A549 (cell line): ENCODE measurements around the gene SPTBN4. TPM values are rescaled to one million over a fixed set of nuclear protein-coding genes. Genes with fewer than 3 reads are reported as not detected.

Source experiments
- ATAC-seq, 2 experiments: fragments of 200-7000 bp in 1 of 2; fragments of >200 bp in 1 of 2; cut with Nextera tagmentation in 1 of 2; cut with Tn5 transposase in 1 of 2; 3 replicates each; pipeline versions ENCODE4 v1.8.0 to v1.9.1; 2018 to 2020; ENCODE audit warnings: mild to moderate bottlenecking in 1 of 2, moderate library complexity in 1 of 2
- CTCF ChIA-PET: fragments of 300-600 bp; sonication (Branson Sonifier 250); formaldehyde crosslinking; extraction: SDS; loops from one replicate; lab custom pipeline; 2021; ENCODE audit warnings: antibody characterized with exemption, inconsistent platforms; lab: Yijun Ruan, JAX
- POLR2A ChIA-PET: fragments of 350-600 bp; formaldehyde crosslinking; extraction: SDS; loops from one replicate; lab custom pipeline; 2021; ENCODE audit warnings: antibody characterized with exemption, inconsistent platforms; lab: Yijun Ruan, JAX
- DNase-seq, 2 experiments: peaks; one replicate each; pipeline versions ENCODE4 v3.0.0 to v3.0.0-alpha.2; 2011 to 2016; ENCODE audit warnings: low read depth in 1 of 2, low spot score in 1 of 2
- FAIRE-seq: peaks from 2 replicates; lab custom pipeline; 2011; peaks lifted over from hg19 to GRCh38; lab: Jason Lieb, UNC
- H3K27ac ChIP-seq, 2 experiments: fragments of >200 bp; sonication (Bioruptor Twin); formaldehyde crosslinking; 3 replicates each; pipeline ENCODE4 v1.5.1; 2016 to 2017
- H3K4me1 ChIP-seq: fragments of >200 bp; sonication (Bioruptor Twin); formaldehyde crosslinking; 3 replicates; pipeline ENCODE4 v1.6.1; 2016
- H3K4me2 ChIP-seq: fragments of >200 bp; sonication (Bioruptor Twin); formaldehyde crosslinking; 3 replicates; pipeline ENCODE4 v1.6.1; 2016
- H3K4me3 ChIP-seq: fragments of >200 bp; sonication (Bioruptor Twin); formaldehyde crosslinking; 3 replicates; pipeline ENCODE4 v1.5.1; 2016
- H3K9me3 ChIP-seq: fragments of >200 bp; sonication (Bioruptor Twin); formaldehyde crosslinking; 3 replicates; pipeline ENCODE4 v1.6.1; 2016
- CBX8 ChIP-seq: fragments of 200-600 bp; sonication (generic); IDR thresholded peaks from 2 replicates; pipeline ENCODE4 v1.6.1; 2016
- CEBPB ChIP-seq, 2 experiments: fragments of >200 bp in 1 of 2; sonication (Bioruptor Twin) in 1 of 2; formaldehyde crosslinking in 1 of 2; IDR thresholded peaks; 2 replicates each; pipeline ENCODE4 v1.6.1; 2012 to 2016
- EHF ChIP-seq: fragments of 250-450 bp; sonication (Bioruptor Pico); IDR thresholded peaks from 2 replicates; pipeline ENCODE4 v1.5.0; 2020; ENCODE audit warnings: mild to moderate bottlenecking
- EHMT2 ChIP-seq: fragments of 200-600 bp; sonication (generic); IDR thresholded peaks from 2 replicates; pipeline ENCODE4 v1.6.1; 2016; ENCODE audit warnings: antibody characterized with exemption, low read depth, mild to moderate bottlenecking, moderate library complexity
- EP300 ChIP-seq, 2 experiments: fragments of >200 bp; sonication (Bioruptor Twin); formaldehyde crosslinking; IDR thresholded peaks; 2 replicates in 1 of 2; 3 replicates in 1 of 2; pipeline ENCODE4 v1.6.1; 2016 to 2017
- GATA3 ChIP-seq: IDR thresholded peaks from 2 replicates; pipeline ENCODE4 v1.6.1; 2012; ENCODE audit warnings: borderline replicate concordance
- HOXA7 ChIP-seq: fragments of 250-450 bp; sonication (Bioruptor Pico); IDR thresholded peaks from 2 replicates; pipeline ENCODE4 v1.5.0; 2020; ENCODE audit warnings: mild to moderate bottlenecking, moderate library complexity
- JUNB ChIP-seq: fragments of >200 bp; sonication (Bioruptor Twin); formaldehyde crosslinking; IDR thresholded peaks from 2 replicates; pipeline ENCODE4 v1.6.1; 2016
- KDM1A ChIP-seq: fragments of 200-600 bp; sonication (generic); IDR thresholded peaks from 2 replicates; pipeline ENCODE4 v1.6.1; 2016; ENCODE audit warnings: low read depth, mild to moderate bottlenecking
- KDM5A ChIP-seq: fragments of 200-600 bp; sonication (generic); IDR thresholded peaks from 2 replicates; pipeline ENCODE4 v1.6.1; 2016; ENCODE audit warnings: antibody characterized with exemption, mild to moderate bottlenecking
- PBX3 ChIP-seq: IDR thresholded peaks from 2 replicates; pipeline ENCODE4 v1.6.1; 2012
- POLR2A ChIP-seq: IDR thresholded peaks from 2 replicates; pipeline ENCODE4 v1.6.1; 2012; ENCODE audit warnings: mild to moderate bottlenecking, low read length
- RFX5 ChIP-seq: fragments of 450-650 bp; IDR thresholded peaks from 2 replicates; pipeline ENCODE4 v1.7.1; 2014; ENCODE audit warnings: antibody characterized with exemption, mild to moderate bottlenecking, moderate library complexity
- RNF2 ChIP-seq: fragments of 200-600 bp; sonication (generic); IDR thresholded peaks from 2 replicates; pipeline ENCODE4 v1.6.1; 2016; ENCODE audit warnings: low read depth, mild to moderate bottlenecking, antibody characterized with exemption, moderate library complexity, borderline replicate concordance
- SREBF2 ChIP-seq: fragments of 450-650 bp; IDR thresholded peaks from 2 replicates; pipeline ENCODE4 v1.6.1; 2014; ENCODE audit warnings: mild to moderate bottlenecking, moderate library complexity
- TP53 ChIP-seq: fragments of 250-450 bp; sonication (Bioruptor Pico); IDR thresholded peaks from 2 replicates; pipeline ENCODE4 v1.5.0; 2021; ENCODE audit warnings: mild to moderate bottlenecking, moderate library complexity
- ZNF302 ChIP-seq: fragments of 250-450 bp; sonication (Bioruptor Pico); IDR thresholded peaks from 2 replicates; pipeline ENCODE4 v1.9.0; 2021; ENCODE audit warnings: inconsistent platforms, mild to moderate bottlenecking, moderate library complexity
- WGBS: methylation state at CpG from one replicate; pipeline ENCODE4 v1.1.6; 2017; ENCODE audit errors: missing lambda C conversion rate; 5-methylcytosine and 5-hydroxymethylcytosine counted together
- polyA plus RNA-seq, 4 experiments: library from polyadenylated mRNA; depleted of rRNA in 3 of 4; stranded (reverse); fragments of >200 nt; fragmentation: RNase III in 1 of 4; extraction: RNeasy Plus Mini Kit Qiagen cat#74134 plus additional on column Dnase treatment in 1 of 4; gene quantifications; 2 replicates in 3 of 4; 3 replicates in 1 of 4; pipeline ENCODE4 v1.2.3, GENCODE V29; 2011 to 2017
- TF ChIP-seq, protein P1 (sequence below): fragments of >200 bp; sonication (Bioruptor Twin); formaldehyde crosslinking; IDR thresholded peaks from 2 replicates; pipeline ENCODE4 v1.6.1; 2016
- TF ChIP-seq, protein P2 (sequence below): IDR thresholded peaks from 2 replicates; pipeline ENCODE4 v1.6.1; 2012
- TF ChIP-seq, protein P3 (sequence below): fragments of 450-650 bp; IDR thresholded peaks from 2 replicates; pipeline ENCODE4 v1.6.1; 2014; ENCODE audit warnings: antibody characterized with exemption

Gene SPTBN4
- polyA plus RNA-seq, 2 of the 4 experiments (the other 2 are of a cell fraction) = 1.4 to 2.2 TPM

- WGBS = 85% methylated on average over 7 of the region's 7 CpGs
- no peak for DNase-seq
- Histone ChIP-seq H3K9me3 (no peaks in the 10 kb centered on the region), H3K4me1 (peaks cover 5% of the 10 kb centered on the region; the same call in 1 of the 3 replicates), H3K4me2 (no peak overlapping the region), H3K4me3 (no peak overlapping the region), H3K27ac (no peak overlapping the region)
- no peak for FAIRE-seq
- no peak for TF ChIP-seq EP300 (IDR thresholded peaks at IDR 0.05)
- TF ChIP-seq RFX5 = no peak
- no peak for TF ChIP-seq RNF2
- TF ChIP-seq GATA3 = no peak
- TF ChIP-seq EHMT2 = no peak
- ChIA-PET POLR2A (no interaction called here), CTCF (interaction anchor here (0.6 to 6.1 kb wide), 17 partner anchors 7 to 205 kb away, joined by 3 to 35 read pairs (median 7); no protein-coding TSS in a partner anchor)
- ATAC-seq = no peak
Measured at GRCh38 chr19:40510526-40511115, 43.8 kb downstream of the SPTBN4 start.

DNA sequence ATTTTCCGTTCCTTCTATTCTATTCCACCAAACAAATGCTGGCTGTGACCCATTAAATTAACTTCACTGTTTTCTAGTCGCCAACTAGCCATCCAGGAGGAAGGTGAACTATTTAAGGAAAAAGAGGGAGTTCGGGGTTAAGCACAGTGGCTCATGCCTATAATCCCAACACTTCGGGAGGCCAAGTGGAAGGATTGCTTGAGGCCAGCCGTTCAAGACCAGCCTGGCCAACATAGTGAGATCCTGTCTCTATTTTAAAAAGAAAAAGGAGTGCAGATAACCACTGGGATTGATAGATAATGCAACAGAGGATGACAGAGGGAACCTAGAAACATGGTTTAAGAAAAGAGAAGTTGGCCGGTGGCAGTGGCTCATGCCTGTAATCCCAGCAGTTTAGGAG is 44.7 kb downstream of the SPTBN4 start:
- FAIRE-seq = peak; percentile 51
- H3K4me3 ChIP-seq = no peak overlapping the region
- no peak for TF ChIP-seq KDM5A
- TF ChIP-seq, protein P1, sequence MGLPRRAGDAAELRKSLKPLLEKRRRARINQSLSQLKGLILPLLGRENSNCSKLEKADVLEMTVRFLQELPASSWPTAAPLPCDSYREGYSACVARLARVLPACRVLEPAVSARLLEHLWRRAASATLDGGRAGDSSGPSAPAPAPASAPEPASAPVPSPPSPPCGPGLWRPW = no peak
- no peak for TF ChIP-seq EHMT2
- TF ChIP-seq, all 56 proteins: peak for 0
- no peaks in the 10 kb centered on the region for H3K9me3 ChIP-seq
- DNase-seq (no peak), ATAC-seq (no peak)
- CTCF ChIA-PET = interaction anchor here (0.7 to 6.1 kb wide), 14 partner anchors 8 to 408 kb away, joined by 3 to 35 read pairs (median 13); partner anchors contain the start of gene BLVRB
- H3K4me2 ChIP-seq = no peak overlapping the region
- peaks cover 5% of the 10 kb centered on the region; the same call in 1 of the 3 replicates for H3K4me1 ChIP-seq
- no peak overlapping the region for H3K27ac ChIP-seq
- POLR2A ChIA-PET = no interaction called here
- WGBS = 67% methylated on average over 6 of the region's 6 CpGs

DNA sequence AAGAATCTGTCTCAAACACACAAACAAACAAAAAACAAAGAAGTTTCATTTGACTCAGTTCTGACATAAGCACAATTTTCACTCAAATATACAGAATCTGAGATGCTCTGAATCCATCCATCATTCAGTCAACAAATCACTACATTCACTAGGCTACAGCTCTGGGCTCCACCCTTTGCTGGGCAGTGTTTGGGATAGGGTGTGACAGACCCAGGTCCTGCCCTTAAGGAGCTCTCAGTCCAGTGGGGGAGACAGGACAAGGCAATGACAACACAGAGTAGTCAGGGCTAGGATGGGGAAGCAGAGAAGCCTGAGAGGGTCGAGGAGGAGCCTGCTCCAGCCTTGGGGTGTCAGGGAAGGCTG is 45.3 kb downstream of the SPTBN4 start:
- peak; percentile 65 for FAIRE-seq
- peak overlapping the region; percentile 37 for H3K4me3 ChIP-seq
- POLR2A ChIA-PET = interaction anchor here (1.1 kb wide), 1 partner anchor 48 kb away, joined by 3 read pairs; no protein-coding TSS in a partner anchor
- no peak for DNase-seq
- TF ChIP-seq SREBF2 (no peak), CBX8 (no peak), HOXA7 (CRISPR knock-in tag) (no peak), KDM1A (no peak), RNF2 (no peak), CEBPB (IDR thresholded peaks at IDR 0.05) (no peak), EHF (CRISPR knock-in tag) (no peak), POLR2A (no peak), TP53 (CRISPR knock-in tag) (no peak), EHMT2 (no peak), ZNF302 (CRISPR knock-in tag) (no peak), PBX3 (no peak), JUNB (no peak)
- TF ChIP-seq, protein P2, sequence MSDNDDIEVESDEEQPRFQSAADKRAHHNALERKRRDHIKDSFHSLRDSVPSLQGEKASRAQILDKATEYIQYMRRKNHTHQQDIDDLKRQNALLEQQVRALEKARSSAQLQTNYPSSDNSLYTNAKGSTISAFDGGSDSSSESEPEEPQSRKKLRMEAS = no peak
- TF ChIP-seq, protein P3, sequence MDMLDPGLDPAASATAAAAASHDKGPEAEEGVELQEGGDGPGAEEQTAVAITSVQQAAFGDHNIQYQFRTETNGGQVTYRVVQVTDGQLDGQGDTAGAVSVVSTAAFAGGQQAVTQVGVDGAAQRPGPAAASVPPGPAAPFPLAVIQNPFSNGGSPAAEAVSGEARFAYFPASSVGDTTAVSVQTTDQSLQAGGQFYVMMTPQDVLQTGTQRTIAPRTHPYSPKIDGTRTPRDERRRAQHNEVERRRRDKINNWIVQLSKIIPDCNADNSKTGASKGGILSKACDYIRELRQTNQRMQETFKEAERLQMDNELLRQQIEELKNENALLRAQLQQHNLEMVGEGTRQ = no peak
- H3K9me3 ChIP-seq = no peaks in the 10 kb centered on the region
- 0% methylated on average over 1 of the region's 1 CpG for WGBS
- CTCF ChIA-PET = interaction anchor here (0.9 to 6.1 kb wide), 19 partner anchors 9 to 409 kb away, joined by 3 to 35 read pairs (median 8); partner anchors contain the start of genes BLVRB and SPTBN4
- ATAC-seq = peak; percentile 31 to 53; a peak in 4 of 6 replicates
- H3K4me1 ChIP-seq = peaks cover 5% of the 10 kb centered on the region; the same call in 1 of the 3 replicates
- H3K27ac ChIP-seq = no peak overlapping the region
- peak overlapping the region; percentile 83 for H3K4me2 ChIP-seq
